Putamen (tissue), 1 donor: ENCODE data around the gene MYH6.
"Not testable (repeated sequence)": the region's sequence is repeated elsewhere in the genome, so short reads cannot be mapped to it uniquely, and the experiment has no call there.

Experiments used
- DNase-seq: peaks from one replicate; pipeline ENCODE4 v3.0.0-alpha.2; 2016; ENCODE audit warnings: low spot score

Gene MYH6

DNA sequence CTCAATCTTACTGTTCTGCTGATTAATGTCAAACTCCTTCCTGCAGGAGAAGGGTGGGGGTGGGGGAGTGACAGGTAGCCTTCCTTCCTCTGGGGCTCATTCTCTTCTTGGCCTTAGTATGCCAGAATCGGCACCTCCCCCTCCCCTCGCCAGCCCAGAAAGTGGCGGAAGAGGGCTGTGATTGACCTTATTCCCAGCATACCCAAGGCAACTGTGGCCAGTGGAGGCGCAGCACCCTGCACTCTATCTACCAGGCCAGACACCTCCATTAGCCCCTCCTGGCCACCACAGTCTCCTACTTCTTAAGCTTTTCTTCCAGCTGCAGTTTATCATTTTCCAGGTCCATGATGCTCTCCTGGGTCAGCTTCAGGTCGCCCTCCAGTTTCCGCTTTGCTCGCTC, 15.5 kb downstream of the MYH6 start:
- DNase-seq: no peak

GRCh38 chr14:23389871-23390270, 18.2 kb downstream of the MYH6 start:
- not testable (repeated sequence) for DNase-seq

GRCh38 chr14:23389396-23389795, 18.7 kb downstream of the MYH6 start:
- no peak for DNase-seq

- no peak for DNase-seq
Observed at GRCh38 chr14:23388996-23389395, 19.1 kb downstream of the MYH6 start.

DNA sequence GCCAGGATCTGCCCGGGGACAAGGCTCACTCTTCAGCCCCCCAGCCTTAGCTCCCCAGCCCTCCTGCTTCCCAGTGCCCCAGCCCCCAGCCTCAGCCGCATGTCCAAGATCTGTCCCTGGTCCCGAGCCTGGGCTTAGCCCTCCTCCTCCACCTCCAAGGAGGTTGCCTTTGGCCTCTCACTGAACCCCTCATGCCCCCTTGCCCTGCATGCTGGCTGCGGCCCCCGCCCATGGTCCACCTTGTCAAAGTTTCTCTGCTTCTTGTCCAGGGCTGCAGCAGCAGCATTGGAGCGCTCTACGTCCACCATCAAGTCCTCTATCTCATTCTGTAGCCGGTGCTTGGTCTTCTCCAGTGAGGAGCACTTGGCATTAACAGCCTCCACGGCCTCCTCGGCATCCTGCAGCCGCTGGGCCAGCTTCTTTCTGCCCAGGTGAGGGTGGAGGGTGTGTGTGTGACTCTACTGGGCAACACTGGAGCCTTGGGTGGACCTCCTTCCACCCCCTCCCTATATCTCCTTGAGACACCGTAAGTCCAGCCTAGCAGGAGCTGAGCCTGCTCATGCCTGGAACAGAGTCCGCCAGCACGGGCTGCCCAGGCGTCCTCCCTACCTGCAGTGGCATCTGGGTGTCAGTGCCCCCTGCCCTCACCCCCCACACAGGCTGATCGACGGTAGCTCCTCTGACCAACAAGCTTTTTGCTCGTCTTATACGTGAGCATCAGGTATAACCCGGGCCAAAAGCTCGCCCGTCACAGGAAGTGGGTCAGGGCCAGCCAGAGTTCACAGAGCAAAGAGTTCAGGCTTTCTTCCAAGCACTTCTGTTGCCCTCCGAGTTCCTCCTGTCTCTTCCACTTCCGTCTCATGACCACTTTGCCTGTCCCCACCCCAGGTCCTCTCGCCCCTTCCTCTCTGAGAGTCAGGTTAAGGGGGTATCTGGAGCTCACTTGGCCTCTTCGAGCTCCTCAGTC, 19.9 kb downstream of the MYH6 start:
- DNase-seq: no peak

GRCh38 chr14:23386999-23387398, 21.1 kb downstream of the MYH6 start:
- DNase-seq: no peak

GRCh38 chr14:23386266-23386657, 21.8 kb downstream of the MYH6 start:
- DNase-seq: not testable (repeated sequence)

GRCh38 chr14:23385642-23386265, 22.3 kb downstream of the MYH6 start:
- DNase-seq: no peak

- no peak for DNase-seq
Observed at GRCh38 chr14:23385244-23385641, 22.8 kb downstream of the MYH6 start.

GRCh38 chr14:23384364-23385080, 23.6 kb downstream of the MYH6 start:
- DNase-seq: no peak

DNA sequence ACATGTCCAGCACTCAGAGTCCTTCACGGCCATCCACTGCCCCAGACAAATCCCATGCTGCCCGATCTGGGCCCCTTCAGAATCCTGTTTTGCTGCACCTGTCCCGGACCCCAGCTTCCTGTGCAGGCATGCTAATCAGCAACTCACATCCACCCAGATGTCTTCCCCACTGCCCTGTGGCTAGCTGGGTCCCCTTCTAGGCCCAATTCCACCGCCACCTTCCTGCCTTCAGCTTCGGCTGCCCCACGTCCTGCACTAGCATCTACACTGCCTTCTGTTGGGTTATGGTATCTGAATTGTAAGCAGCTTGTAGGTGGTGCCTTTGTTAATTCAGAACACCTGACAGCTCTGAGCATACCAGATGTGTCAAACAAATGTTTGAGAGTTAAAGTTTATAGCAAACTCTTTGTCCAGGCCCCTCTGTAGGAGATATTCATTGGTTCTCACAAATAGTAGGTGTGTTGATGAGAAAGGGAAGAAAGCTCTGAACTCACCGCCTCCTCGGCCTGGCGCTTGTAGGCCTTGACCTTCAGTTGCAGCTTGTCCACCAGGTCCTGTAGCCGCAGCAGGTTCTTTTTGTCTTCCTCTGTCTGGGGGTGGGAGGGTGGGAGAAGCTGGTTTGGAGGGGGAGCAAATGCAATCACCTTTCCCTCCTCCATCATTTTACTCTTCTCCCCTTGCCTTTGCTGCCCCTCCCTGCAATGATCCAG, 25.2 kb downstream of the MYH6 start:
- DNase-seq: no peak

GRCh38 chr14:23382276-23382675, 25.8 kb downstream of the MYH6 start:
- no peak for DNase-seq

GRCh38 chr14:23381871-23382270, 26.2 kb downstream of the MYH6 start:
- DNase-seq: no peak

- DNase-seq: no peak
Observed at GRCh38 chr14:23380976-23381375, 27.1 kb downstream of the MYH6 start.

DNA sequence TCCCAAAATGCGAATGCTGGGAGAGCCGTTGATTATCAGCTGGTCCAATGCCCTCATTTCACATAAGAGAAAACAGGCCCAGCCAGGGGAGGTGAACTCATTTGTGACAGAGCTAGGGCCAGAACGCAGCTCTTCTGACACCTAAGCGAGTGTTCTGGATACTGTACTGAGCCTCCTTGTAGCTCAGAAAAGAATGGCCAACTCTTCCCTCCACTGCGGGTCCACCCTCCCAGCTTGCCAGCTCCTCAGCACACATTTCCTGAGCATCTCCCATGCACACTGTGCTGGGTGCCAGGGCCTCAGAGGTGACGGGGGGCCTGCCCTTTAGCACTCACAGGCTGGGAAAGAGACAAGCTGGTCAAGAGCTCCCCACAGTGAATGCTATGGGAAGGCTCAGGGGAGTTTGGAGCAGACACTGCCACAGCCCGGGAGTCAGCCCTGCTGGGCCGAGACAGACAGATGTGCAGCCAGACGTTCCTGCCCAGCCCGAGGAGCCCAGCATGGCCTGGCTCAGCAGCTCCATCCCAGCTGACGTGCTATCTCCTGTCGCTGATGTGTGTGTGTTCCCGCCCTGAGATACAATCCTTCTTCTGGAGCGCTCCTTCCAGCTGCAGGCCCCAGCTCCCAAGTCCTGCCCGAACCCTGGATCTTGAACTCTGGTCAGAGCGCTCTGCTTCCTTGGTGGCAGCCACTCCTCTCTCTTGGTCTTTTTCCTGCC, 27.7 kb downstream of the MYH6 start:
- DNase-seq: peak; percentile 23

- peak; percentile 26 for DNase-seq
Observed at GRCh38 chr14:23379366-23380196, 28.5 kb downstream of the MYH6 start.

DNA sequence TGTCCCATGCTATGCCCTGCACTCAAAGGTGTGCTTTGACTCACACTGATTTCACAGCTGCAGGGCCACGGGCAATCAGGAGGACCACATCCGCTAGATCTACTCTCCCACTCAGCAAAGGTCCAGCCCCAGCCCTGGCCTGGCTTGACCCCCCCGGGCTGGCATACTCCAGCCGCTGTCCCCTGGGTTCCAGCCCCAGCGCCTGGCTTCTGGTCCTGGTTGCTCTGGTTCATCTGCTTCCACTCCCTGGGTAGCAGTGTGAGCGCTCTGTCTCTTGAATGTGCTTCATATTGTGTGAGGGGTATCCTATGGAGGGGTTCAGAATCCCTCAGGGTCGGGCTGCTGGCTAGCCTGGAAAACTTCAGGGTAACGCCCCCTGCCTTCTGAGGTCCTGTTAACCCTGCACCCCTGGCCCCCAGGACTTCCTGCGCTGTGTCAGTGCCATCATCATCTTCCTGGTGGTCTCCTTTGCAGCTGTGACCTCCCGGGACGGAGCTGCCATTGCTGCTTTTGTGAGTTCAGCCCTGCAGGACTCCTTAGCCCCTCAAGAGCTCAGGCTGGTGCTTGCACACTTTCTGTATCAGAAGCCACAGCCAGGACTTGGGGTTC, 29.4 kb downstream of the MYH6 start:
- no peak for DNase-seq

- no peak for DNase-seq
Observed at GRCh38 chr14:23377573-23378563, 30.2 kb downstream of the MYH6 start.

- DNase-seq: peak; percentile 25
Observed at GRCh38 chr14:23377198-23377550, 30.9 kb downstream of the MYH6 start.
